OCI-LY1 (cell line): ENCODE measurements around the gene LIN28B.

Source experiments
- H2AFZ ChIP-seq: fragments of 200-600 bp; sonication (generic), shearing (Covaris generic); 2 replicates; pipeline ENCODE4 v1.6.0; 2014; ENCODE audit warnings: antibody characterized with exemption, mild to moderate bottlenecking, low read length
- H3F3A ChIP-seq: fragments of 200-600 bp; sonication (generic), shearing (Covaris generic); 2 replicates; pipeline ENCODE4 v1.6.0; 2014; ENCODE audit warnings: mild to moderate bottlenecking, antibody characterized with exemption, low read length, moderate library complexity; ENCODE audit not compliant: insufficient read depth
- H3K27ac ChIP-seq: fragments of 200-600 bp; sonication (generic); 2 replicates; pipeline ENCODE4 v1.5.1; 2014; ENCODE audit warnings: low read length, mixed run types, mild to moderate bottlenecking, low read depth; ENCODE audit not compliant: poor library complexity, severe bottlenecking
- H3K27me3 ChIP-seq: fragments of 200-600 bp; sonication (generic); 2 replicates; pipeline ENCODE4 v1.6.0; 2014; ENCODE audit warnings: antibody characterized with exemption, mild to moderate bottlenecking, low read length, moderate library complexity; ENCODE audit not compliant: insufficient read depth
- H3K36me3 ChIP-seq: fragments of 200-600 bp; sonication (generic); 2 replicates; pipeline ENCODE4 v1.6.1; 2014; ENCODE audit warnings: mild to moderate bottlenecking, antibody characterized with exemption, low read length, moderate library complexity, mixed read lengths; ENCODE audit not compliant: insufficient read depth
- H3K4me1 ChIP-seq: fragments of 200-600 bp; sonication (generic); 2 replicates; pipeline ENCODE4 v1.5.1; 2014; ENCODE audit warnings: mild to moderate bottlenecking, low read length, moderate library complexity; ENCODE audit not compliant: insufficient read depth, severe bottlenecking
- H3K4me2 ChIP-seq: fragments of 200-600 bp; sonication (generic), shearing (Covaris generic); 2 replicates; pipeline ENCODE4 v1.6.1; 2014; ENCODE audit warnings: low read length
- H3K4me3 ChIP-seq: fragments of 200-600 bp; sonication (generic); 2 replicates; pipeline ENCODE4 v1.5.1; 2014; ENCODE audit warnings: low read length, low read depth, mild to moderate bottlenecking, mixed read lengths; ENCODE audit not compliant: poor library complexity, severe bottlenecking
- H3K79me2 ChIP-seq: fragments of 200-600 bp; shearing (Covaris generic); 2 replicates; pipeline ENCODE4 v1.6.1; 2016; ENCODE audit warnings: mixed run types, low read length, mixed read lengths; ENCODE audit not compliant: insufficient read depth
- H3K9ac ChIP-seq: fragments of 200-600 bp; sonication (generic), shearing (Covaris generic); 2 replicates; pipeline ENCODE4 v1.6.1; 2014; ENCODE audit warnings: mild to moderate bottlenecking, low read length, mixed read lengths
- H3K9me2 ChIP-seq: fragments of 200-600 bp; sonication (generic), shearing (Covaris generic); 2 replicates; pipeline ENCODE4 v1.6.1; 2014; ENCODE audit warnings: low read depth, mild to moderate bottlenecking, low read length, mixed read lengths
- H3K9me3 ChIP-seq: fragments of 200-600 bp; shearing (Covaris generic); 2 replicates; pipeline ENCODE4 v1.6.1; 2014; ENCODE audit warnings: low read length, mixed read lengths
- H4K20me1 ChIP-seq: fragments of 200-600 bp; sonication (generic), shearing (Covaris generic); 2 replicates; pipeline ENCODE4 v1.6.0; 2016; ENCODE audit warnings: mild to moderate bottlenecking, low read length; ENCODE audit not compliant: insufficient read depth
- EZH2 ChIP-seq: fragments of 200-600 bp; sonication (generic), shearing (Covaris generic); IDR thresholded peaks from 2 replicates; pipeline ENCODE4 v1.8.0; 2017; ENCODE audit warnings: borderline replicate concordance, mixed run types, mild to moderate bottlenecking, antibody characterized with exemption, low read length, moderate library complexity, mixed read lengths
- TF ChIP-seq, protein P1 (sequence below): fragments of 200-600 bp; sonication (generic), shearing (Covaris generic); IDR thresholded peaks from 2 replicates; pipeline ENCODE4 v1.5.1; 2017; ENCODE audit warnings: mild to moderate bottlenecking, antibody characterized with exemption, low read length, moderate library complexity, mixed read lengths

Gene LIN28B

DNA sequence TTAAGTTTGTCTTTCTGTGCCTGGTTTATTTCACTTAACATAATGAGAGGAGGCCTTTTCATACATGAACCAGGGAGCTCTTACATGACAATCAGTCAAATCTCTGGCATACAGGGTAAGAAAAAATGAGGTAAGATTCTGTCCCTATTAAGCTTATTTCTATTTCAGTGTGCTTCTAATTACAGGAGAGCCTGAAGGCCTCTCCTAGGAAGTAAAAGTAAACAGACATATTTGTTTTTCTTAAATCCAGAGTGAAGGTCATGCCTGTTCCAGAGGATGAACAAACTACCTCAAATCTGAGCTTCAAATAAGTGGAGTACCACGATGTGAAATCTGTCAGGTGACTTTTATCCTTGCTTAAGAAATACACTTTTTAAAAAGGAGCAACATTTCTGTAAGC is 150.3 kb downstream of the LIN28B start:
- Histone ChIP-seq H3K4me1 (no peaks in the 10 kb centered on the region), H3K9me2 (no peaks in the 10 kb centered on the region), H3K4me2 (no peak overlapping the region), H2AFZ (no peak overlapping the region), H3K79me2 (no peaks in the 10 kb centered on the region), H3F3A (no peaks in the 10 kb centered on the region), H3K27ac (no peak overlapping the region), H3K27me3 (0 out of 2 replicates have a peak, but pooled peaks cover 4% of the 10 kb centered on the region), H3K9ac (no peak overlapping the region), H4K20me1 (no peaks in the 10 kb centered on the region), H3K36me3 (no peaks in the 10 kb centered on the region), H3K4me3 (no peak overlapping the region), H3K9me3 (no peaks in the 10 kb centered on the region)
- TF ChIP-seq EZH2: no peak
- TF ChIP-seq, protein P1, sequence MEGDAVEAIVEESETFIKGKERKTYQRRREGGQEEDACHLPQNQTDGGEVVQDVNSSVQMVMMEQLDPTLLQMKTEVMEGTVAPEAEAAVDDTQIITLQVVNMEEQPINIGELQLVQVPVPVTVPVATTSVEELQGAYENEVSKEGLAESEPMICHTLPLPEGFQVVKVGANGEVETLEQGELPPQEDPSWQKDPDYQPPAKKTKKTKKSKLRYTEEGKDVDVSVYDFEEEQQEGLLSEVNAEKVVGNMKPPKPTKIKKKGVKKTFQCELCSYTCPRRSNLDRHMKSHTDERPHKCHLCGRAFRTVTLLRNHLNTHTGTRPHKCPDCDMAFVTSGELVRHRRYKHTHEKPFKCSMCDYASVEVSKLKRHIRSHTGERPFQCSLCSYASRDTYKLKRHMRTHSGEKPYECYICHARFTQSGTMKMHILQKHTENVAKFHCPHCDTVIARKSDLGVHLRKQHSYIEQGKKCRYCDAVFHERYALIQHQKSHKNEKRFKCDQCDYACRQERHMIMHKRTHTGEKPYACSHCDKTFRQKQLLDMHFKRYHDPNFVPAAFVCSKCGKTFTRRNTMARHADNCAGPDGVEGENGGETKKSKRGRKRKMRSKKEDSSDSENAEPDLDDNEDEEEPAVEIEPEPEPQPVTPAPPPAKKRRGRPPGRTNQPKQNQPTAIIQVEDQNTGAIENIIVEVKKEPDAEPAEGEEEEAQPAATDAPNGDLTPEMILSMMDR: no peak

DNA sequence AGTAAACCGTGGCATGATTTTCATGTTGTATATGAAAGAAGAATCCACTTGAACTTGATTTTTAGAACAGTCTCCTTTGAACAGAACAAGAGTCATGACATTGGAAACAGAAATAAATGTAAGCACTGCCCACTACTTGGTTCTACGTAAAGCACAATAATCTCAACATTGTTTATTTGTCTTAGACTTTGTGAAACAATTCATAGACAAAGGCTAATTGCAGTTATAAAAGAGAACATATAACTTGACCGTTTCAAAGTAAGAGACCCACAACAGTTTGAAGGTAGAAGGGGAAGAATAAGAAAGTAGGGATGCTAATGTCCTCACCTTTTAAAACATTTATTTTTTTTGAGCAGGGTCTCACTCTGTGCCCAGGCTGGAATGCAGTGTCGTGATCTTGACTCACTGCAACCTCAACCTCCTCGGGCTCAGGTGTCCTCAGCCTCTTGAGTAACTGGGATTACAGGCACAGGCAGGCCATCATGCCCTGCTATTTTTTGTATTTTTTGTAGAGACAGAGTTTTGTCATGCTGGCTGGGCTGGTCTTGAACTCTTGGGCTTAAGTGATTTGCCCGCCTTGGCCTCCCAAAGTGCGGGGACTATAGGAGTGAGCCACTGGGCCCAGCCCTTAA is 151.8 kb downstream of the LIN28B start:
- no peaks in the 10 kb centered on the region for H3K36me3 ChIP-seq

DNA sequence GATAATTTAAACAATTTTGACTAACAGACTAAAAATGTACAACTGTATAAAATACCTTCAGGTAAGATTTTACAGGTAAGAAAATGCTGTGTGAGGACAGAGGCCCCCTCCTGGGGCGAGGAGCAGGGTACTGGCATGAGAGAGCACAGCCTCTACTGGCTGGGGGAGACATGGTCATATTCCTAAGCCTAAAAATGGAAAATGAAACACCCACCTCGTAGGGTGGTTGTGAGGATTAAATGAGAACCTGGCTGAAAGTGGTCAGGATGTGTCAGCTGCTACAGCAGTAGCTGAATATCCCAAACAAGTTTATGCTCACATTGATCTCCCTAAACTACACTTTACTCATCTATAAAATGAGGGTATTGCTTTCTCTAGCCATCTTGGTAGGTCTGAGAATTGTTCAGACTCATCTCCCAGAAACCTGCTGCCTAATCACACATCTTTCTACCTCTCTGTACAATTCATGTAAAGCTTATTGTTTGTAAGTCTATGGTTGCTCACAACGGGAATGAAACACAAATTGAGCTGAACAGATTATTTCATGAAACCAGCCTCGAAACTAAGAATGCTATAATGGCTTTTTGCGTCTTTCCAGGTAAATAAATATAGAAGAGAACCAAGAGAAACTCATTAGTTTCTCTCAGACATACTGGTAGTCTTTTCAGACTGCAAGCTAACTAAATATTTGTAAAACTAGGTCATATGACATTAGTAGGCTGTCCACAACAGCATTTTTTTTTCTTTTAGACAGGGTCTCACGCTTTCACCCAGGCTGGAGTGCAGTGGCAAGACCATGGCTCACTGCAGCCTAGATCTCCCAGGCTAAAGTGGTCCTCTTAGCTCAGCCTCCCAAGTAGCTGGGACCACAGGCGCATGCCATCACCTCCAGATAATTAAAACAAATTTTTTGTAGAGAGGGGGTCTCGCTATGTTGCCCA is 153.3 kb downstream of the LIN28B start:
- Histone ChIP-seq H3K27me3 (no peaks in the 10 kb centered on the region), H3K4me3 (no peak overlapping the region), H3K36me3 (no peaks in the 10 kb centered on the region), H3K4me2 (no peak overlapping the region), H3K4me1 (no peaks in the 10 kb centered on the region), H3K9me2 (no peaks in the 10 kb centered on the region), H3K9ac (no peak overlapping the region), H3K9me3 (no peaks in the 10 kb centered on the region), H3K27ac (no peak overlapping the region), H3F3A (no peaks in the 10 kb centered on the region), H4K20me1 (no peaks in the 10 kb centered on the region), H2AFZ (no peak overlapping the region), H3K79me2 (no peaks in the 10 kb centered on the region)
- TF ChIP-seq, protein P1: no peak
- no peak for TF ChIP-seq EZH2

More for the DNA sequence above, 151.8 kb downstream of the LIN28B start:
- Histone ChIP-seq H3K9me3 (no peaks in the 10 kb centered on the region), H4K20me1 (no peaks in the 10 kb centered on the region), H3K79me2 (no peaks in the 10 kb centered on the region), H3K9ac (no peak overlapping the region), H3F3A (no peaks in the 10 kb centered on the region), H3K4me1 (no peaks in the 10 kb centered on the region), H3K9me2 (no peaks in the 10 kb centered on the region), H3K27me3 (no peaks in the 10 kb centered on the region), H3K4me3 (no peak overlapping the region), H2AFZ (no peak overlapping the region), H3K27ac (no peak overlapping the region), H3K4me2 (no peak overlapping the region)
- no peak for TF ChIP-seq EZH2
- TF ChIP-seq, protein P1: no peak
